Activated T-cell treated with anti-CD3 and anti-CD28 coated beads for 4 hours (primary cell): ENCODE results near the gene TTF2.
A peak's percentile ranks its signal among the peaks of the same experiment; 100 is the strongest.
"Not testable (repeated sequence)": the region's sequence is repeated elsewhere in the genome, so short reads cannot be mapped to it uniquely, and the experiment has no call there.

Experiments
- DNase-seq: peaks from one replicate; pipeline ENCODE4 v3.0.0-alpha.2; 2020

TTF2 gene

GRCh38 chr1:117094841-117095604 is 34.9 kb downstream of the TTF2 start:
- no peak for DNase-seq

- DNase-seq: no peak
These were observed 36.9 kb downstream of the TTF2 start for GRCh38 chr1:117096951-117097408.

GRCh38 chr1:117097443-117097842 is 37.3 kb downstream of the TTF2 start:
- DNase-seq: no peak

GRCh38 chr1:117098287-117098890 is 38.3 kb downstream of the TTF2 start:
- DNase-seq: no peak

GRCh38 chr1:117101334-117101733 is 41.2 kb downstream of the TTF2 start:
- DNase-seq: no peak

- DNase-seq: not testable (repeated sequence)
These were observed 41.7 kb downstream of the TTF2 start for GRCh38 chr1:117101858-117102257.

GRCh38 chr1:117104986-117105385 is 44.9 kb downstream of the TTF2 start:
- DNase-seq: no peak

GRCh38 chr1:117105722-117106121 is 45.6 kb downstream of the TTF2 start:
- DNase-seq: no peak

GRCh38 chr1:117106478-117106877 is 46.4 kb downstream of the TTF2 start:
- no peak for DNase-seq

GRCh38 chr1:117107364-117107763 is 47.2 kb downstream of the TTF2 start:
- DNase-seq: no peak

- DNase-seq: no peak
These were observed 50.6 kb downstream of the TTF2 start for GRCh38 chr1:117110774-117111173.

- no peak for DNase-seq
These were observed 52.1 kb downstream of the TTF2 start for GRCh38 chr1:117112047-117112717.

- DNase-seq: no peak
These were observed 53.1 kb downstream of the TTF2 start for GRCh38 chr1:117113199-117113598.

- DNase-seq: no peak
These were observed 54.8 kb downstream of the TTF2 start for GRCh38 chr1:117114877-117115276.

GRCh38 chr1:117116090-117116783 is 56.1 kb downstream of the TTF2 start:
- DNase-seq: no peak

- no peak for DNase-seq
These were observed 56.6 kb downstream of the TTF2 start for GRCh38 chr1:117116784-117117130.

GRCh38 chr1:117117697-117118096 is 57.6 kb downstream of the TTF2 start:
- DNase-seq: no peak

GRCh38 chr1:117118137-117118536 is 58.0 kb downstream of the TTF2 start:
- no peak for DNase-seq

GRCh38 chr1:117119144-117119543 is 59.0 kb downstream of the TTF2 start:
- DNase-seq: not testable (repeated sequence)

- peak; percentile 30 for DNase-seq
These were observed 60.9 kb downstream of the TTF2 start for GRCh38 chr1:117120774-117121588.

GRCh38 chr1:117121589-117122329 is 61.6 kb downstream of the TTF2 start, which contains the start of gene TRIM45:
Gene TRIM45, minus strand, starts transcription at chr1:117121749. Its CDS starts 548 bp downstream, at chr1:117121201.
- peak; percentile 78 for DNase-seq
